ENCODE data around the gene BRD3OS.
"Not testable (repeated sequence)": the region's sequence is repeated elsewhere in the genome, so short reads cannot be mapped to it uniquely, and the experiment has no call there.

Gene BRD3OS

GRCh38 chr9:133988771-133989170, 36.5 kb upstream of the BRD3OS start:
- not testable (repeated sequence) for DNase-seq (ENCODE audit: low read depth in 3 of 3)

GRCh38 chr9:133989625-133990365, 35.5 kb upstream of the BRD3OS start:
- DNase-seq (ENCODE audit: low read depth in 3 of 3): no peak

GRCh38 chr9:133990366-133991213, 34.7 kb upstream of the BRD3OS start:
- DNase-seq (ENCODE audit: low read depth in 3 of 3): no peak

GRCh38 chr9:133991214-133991921, 33.9 kb upstream of the BRD3OS start:
- DNase-seq (ENCODE audit: low read depth in 3 of 3): no peak

- DNase-seq (ENCODE audit: low read depth in 3 of 3): peak in 1 of 3 experiments; percentile 63
These were observed 33.1 kb upstream of the BRD3OS start, which contains the start of gene VAV2 for GRCh38 chr9:133991964-133992779. Gene VAV2, minus strand, starts transcription at chr9:133992324. Its CDS starts 46 bp downstream, at chr9:133992278.

GRCh38 chr9:133992780-133993634, 32.3 kb upstream of the BRD3OS start:
- DNase-seq (ENCODE audit: low read depth in 3 of 3): peak; percentile 50 to 77 (median 57)

GRCh38 chr9:133993635-133994253, 31.5 kb upstream of the BRD3OS start:
- DNase-seq (ENCODE audit: low read depth in 3 of 3): no peak

GRCh38 chr9:133994353-133995011, 30.8 kb upstream of the BRD3OS start:
- peak; percentile 53 to 73 (median 57) for DNase-seq (ENCODE audit: low read depth in 3 of 3)

GRCh38 chr9:133995012-133995896, 30.0 kb upstream of the BRD3OS start:
- DNase-seq (ENCODE audit: low read depth in 3 of 3): no peak

GRCh38 chr9:133996531-133997520, 28.5 kb upstream of the BRD3OS start:
- no peak for DNase-seq (ENCODE audit: low read depth in 3 of 3)

GRCh38 chr9:133997584-133997983, 27.7 kb upstream of the BRD3OS start:
- no peak for DNase-seq (ENCODE audit: low read depth in 3 of 3)

GRCh38 chr9:133998915-133999595, 26.2 kb upstream of the BRD3OS start:
- DNase-seq (ENCODE audit: low read depth in 3 of 3): no peak

GRCh38 chr9:133999851-134000265, 25.4 kb upstream of the BRD3OS start:
- no peak for DNase-seq (ENCODE audit: low read depth in 3 of 3)

- no peak for DNase-seq (ENCODE audit: low read depth in 3 of 3)
These were observed 22.5 kb upstream of the BRD3OS start for GRCh38 chr9:134002796-134003195.

- DNase-seq (ENCODE audit: low read depth in 3 of 3): no peak
These were observed 22.0 kb upstream of the BRD3OS start for GRCh38 chr9:134003237-134003636.

GRCh38 chr9:134004131-134004873, 21.0 kb upstream of the BRD3OS start:
- no peak for DNase-seq (ENCODE audit: low read depth in 3 of 3)
